Measurements from ENCODE around the gene NPPB. TPM values are rescaled to one million over a fixed set of nuclear protein-coding genes. Genes with fewer than 3 reads are reported as not detected.

The NPPB gene
- total RNA-seq, 4 donors from 2014 or later, result not detected

DNA sequence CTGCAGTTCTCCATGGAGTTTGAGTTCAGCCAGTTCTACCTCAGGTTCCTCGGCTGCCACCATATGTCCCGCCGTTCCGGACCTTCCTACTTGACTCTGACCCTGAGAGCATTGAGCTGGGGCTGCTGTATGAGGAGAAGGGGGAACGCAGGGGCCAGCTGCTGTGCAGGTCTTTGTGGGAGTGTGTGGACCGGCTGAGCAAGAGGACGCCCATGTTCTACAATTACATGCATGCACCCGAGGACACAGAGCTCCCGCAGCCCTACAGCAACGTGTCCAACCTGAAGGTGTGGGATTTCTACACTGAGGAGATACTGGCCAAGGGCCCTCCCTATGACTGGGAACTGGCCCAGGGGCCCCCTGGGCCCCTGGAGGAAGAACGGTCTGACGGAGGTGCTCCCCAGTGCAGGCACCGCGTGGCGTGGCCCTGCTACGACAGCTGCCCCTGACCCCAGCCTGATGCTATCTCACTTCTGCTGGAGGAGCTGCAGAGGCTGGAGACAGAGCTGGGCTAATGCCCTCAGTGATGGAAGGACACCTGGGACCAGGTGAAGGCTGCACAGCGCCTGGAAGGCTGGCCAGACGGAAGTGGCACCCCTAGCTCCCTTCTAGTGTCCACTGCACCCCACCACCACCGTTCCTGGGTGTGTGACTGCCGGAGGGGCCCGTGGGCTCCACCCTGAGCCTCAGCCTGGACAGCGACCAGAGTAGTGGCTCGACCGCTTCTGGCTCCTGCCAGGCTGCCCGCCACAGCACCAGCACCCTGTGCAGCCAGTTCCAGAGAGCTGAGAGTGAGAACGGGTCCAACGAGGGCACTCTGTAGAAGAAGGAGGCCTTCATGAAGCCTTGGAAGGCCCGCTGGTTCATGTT, 20.8 kb upstream of the NPPB start:
- in situ Hi-C loops (cut with MboI; ENCODE audit: low sequenced_read_pairs in 4 of 4), result no loop called here
- no peaks in the 10 kb centered on the region for H3K27me3 ChIP-seq
- intact Hi-C loops (cut with DNase I; ENCODE audit: low total_unique reads), result loop anchor here (5.0 kb wide), 1 partner anchor 77 kb away; no protein-coding TSS in a partner anchor

DNA sequence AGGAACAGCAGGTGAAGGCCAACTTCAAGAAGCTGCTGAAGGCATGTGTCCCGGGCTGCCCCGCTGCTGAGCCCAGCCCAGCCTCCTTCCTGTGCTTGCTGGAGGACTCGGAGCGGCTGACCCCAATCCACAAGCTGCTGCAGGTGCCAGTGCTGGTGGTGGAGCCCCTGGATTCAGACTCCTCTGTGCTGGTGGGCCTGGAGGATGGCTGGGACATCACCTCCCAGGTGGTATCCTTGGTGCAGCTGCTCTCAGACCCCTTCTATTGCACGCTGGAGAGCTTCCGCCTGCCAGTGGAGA, 20.1 kb upstream of the NPPB start:
- Histone ChIP-seq H3K27ac (peak overlapping the region in 1 of 4 donors; percentile 4), H3K4me3 (no peak overlapping the region), H3K4me1 (peaks cover 48 to 69% of the 10 kb centered on the region in 2 donors), H3K36me3 (no peaks in the 10 kb centered on the region), H3K27me3 (no peaks in the 10 kb centered on the region), H3K9me3 (no peaks in the 10 kb centered on the region)
- intact Hi-C loops (cut with DNase I; ENCODE audit: low total_unique reads) (no loop called here), in situ Hi-C loops (cut with MboI; ENCODE audit: low sequenced_read_pairs in 4 of 4) (no loop called here)
- no peak for ATAC-seq
- DNase-seq, result no peak
- TF ChIP-seq, protein P1, sequence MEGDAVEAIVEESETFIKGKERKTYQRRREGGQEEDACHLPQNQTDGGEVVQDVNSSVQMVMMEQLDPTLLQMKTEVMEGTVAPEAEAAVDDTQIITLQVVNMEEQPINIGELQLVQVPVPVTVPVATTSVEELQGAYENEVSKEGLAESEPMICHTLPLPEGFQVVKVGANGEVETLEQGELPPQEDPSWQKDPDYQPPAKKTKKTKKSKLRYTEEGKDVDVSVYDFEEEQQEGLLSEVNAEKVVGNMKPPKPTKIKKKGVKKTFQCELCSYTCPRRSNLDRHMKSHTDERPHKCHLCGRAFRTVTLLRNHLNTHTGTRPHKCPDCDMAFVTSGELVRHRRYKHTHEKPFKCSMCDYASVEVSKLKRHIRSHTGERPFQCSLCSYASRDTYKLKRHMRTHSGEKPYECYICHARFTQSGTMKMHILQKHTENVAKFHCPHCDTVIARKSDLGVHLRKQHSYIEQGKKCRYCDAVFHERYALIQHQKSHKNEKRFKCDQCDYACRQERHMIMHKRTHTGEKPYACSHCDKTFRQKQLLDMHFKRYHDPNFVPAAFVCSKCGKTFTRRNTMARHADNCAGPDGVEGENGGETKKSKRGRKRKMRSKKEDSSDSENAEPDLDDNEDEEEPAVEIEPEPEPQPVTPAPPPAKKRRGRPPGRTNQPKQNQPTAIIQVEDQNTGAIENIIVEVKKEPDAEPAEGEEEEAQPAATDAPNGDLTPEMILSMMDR (IDR thresholded peaks at IDR 0.05 in 4 of 5, conservative IDR thresholded peaks at IDR 0.05 in 1 of 5), result no peak
- no peak for TF ChIP-seq POLR2A (IDR thresholded peaks at IDR 0.05)

More for the DNA sequence above, 20.8 kb upstream of the NPPB start:
- ATAC-seq (no peak), DNase-seq (no peak)
- no peak for TF ChIP-seq POLR2A (IDR thresholded peaks at IDR 0.05)
- TF ChIP-seq, protein P1 (IDR thresholded peaks at IDR 0.05 in 4 of 5, conservative IDR thresholded peaks at IDR 0.05 in 1 of 5), result no peak
- peak overlapping the region; percentile 71 to 97 (median 84) for H3K27ac ChIP-seq
- H3K9me3 ChIP-seq, result no peaks in the 10 kb centered on the region
- H3K4me1 ChIP-seq, result peaks cover 43 to 64% of the 10 kb centered on the region in 2 donors
- H3K36me3 ChIP-seq, result no peaks in the 10 kb centered on the region
- no peak overlapping the region for H3K4me3 ChIP-seq

DNA sequence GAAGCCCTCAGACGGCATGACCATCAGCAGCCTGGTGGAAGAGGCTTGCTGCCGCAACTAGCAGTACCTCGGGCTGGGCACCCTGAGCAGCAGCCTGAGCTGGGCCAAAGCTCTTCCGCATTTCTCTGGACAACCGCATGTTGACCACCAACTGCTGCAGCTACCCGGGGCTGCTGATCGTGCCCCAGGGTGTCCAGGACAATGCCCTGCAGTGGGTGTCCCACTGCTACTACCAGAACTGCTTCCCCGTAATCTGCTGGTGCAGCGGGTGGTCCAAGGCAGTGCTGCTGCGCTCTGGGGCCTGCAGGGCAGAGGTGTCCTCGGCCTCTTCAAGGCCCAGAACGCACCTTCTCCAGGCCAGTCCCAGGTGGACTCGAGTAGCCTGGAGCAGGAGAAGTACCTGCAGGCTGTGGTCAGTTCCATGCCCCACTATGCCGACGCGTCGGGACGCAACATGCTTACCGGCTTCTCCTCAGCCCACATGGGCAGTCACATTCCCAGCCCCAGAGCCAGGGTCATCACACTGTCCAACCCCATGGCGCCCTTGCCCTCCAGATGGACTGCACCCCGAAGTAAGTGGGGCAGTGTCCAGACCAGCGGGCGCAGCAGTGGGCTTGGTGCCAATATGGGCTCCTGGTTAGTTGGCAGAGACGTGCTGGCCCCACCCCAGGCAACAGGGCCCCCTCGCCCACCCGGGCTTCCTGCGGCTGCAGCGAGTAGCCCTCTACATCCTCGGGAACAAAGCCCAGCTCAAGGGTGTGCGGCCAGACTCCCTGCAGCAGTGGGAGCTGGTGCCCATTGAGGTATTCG, 19.5 kb upstream of the NPPB start:
- Histone ChIP-seq H3K36me3 (no peaks in the 10 kb centered on the region), H3K4me3 (no peak overlapping the region), H3K27me3 (no peaks in the 10 kb centered on the region), H3K4me1 (peaks cover 54 to 73% of the 10 kb centered on the region in 2 donors), H3K9me3 (no peaks in the 10 kb centered on the region), H3K27ac (no peak overlapping the region)
- in situ Hi-C loops (cut with MboI; ENCODE audit: low sequenced_read_pairs in 4 of 4) (no loop called here), intact Hi-C loops (cut with DNase I; ENCODE audit: low total_unique reads) (no loop called here)
- TF ChIP-seq POLR2A (IDR thresholded peaks at IDR 0.05), result no peak
- TF ChIP-seq, protein P1 (IDR thresholded peaks at IDR 0.05 in 4 of 5, conservative IDR thresholded peaks at IDR 0.05 in 1 of 5), result no peak
- no peak for ATAC-seq
- no peak for DNase-seq

DNA sequence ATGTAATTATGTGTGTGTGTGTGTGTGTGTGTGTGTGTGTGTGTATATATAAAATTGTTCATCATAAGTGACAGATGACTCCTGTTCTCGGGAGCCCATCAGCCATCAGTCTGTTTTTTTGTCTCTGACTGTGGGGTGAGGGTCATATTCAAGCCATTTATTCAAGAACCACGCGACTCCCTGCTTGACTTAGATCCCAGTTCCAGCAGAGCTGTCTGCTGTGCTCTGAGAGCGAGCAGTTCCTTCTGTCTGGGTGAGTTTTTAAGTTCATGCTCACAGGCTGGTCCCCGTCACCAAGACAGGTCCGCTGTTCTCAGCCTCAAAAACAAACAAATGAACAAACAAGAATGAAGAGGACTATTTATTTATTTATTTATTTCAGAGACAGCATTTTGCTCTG, 18.3 kb upstream of the NPPB start:
- Histone ChIP-seq H3K9me3 (no peaks in the 10 kb centered on the region), H3K36me3 (no peaks in the 10 kb centered on the region), H3K27me3 (no peaks in the 10 kb centered on the region), H3K4me3 (no peak overlapping the region), H3K27ac (no peak overlapping the region), H3K4me1 (peaks cover 54 to 68% of the 10 kb centered on the region in 2 donors)
- no peak for ATAC-seq
- TF ChIP-seq, protein P1 (IDR thresholded peaks at IDR 0.05 in 4 of 5, conservative IDR thresholded peaks at IDR 0.05 in 1 of 5), result no peak
- no peak for TF ChIP-seq POLR2A (IDR thresholded peaks at IDR 0.05)
- no peak for DNase-seq
- intact Hi-C loops (cut with DNase I; ENCODE audit: low total_unique reads) (no loop called here), in situ Hi-C loops (cut with MboI; ENCODE audit: low sequenced_read_pairs in 4 of 4) (no loop called here)
